ENCODE results near the gene GPR78. TPM values are rescaled to one million over a fixed set of nuclear protein-coding genes. Genes with fewer than 3 reads are reported as not detected.

GPR78 gene
- total and polyA plus RNA-seq, 2 of the 8 experiments (the other 6 are each of a cell fraction or from before 2014, with no cell fraction given), result 1.0 to 3.0 TPM

DNA sequence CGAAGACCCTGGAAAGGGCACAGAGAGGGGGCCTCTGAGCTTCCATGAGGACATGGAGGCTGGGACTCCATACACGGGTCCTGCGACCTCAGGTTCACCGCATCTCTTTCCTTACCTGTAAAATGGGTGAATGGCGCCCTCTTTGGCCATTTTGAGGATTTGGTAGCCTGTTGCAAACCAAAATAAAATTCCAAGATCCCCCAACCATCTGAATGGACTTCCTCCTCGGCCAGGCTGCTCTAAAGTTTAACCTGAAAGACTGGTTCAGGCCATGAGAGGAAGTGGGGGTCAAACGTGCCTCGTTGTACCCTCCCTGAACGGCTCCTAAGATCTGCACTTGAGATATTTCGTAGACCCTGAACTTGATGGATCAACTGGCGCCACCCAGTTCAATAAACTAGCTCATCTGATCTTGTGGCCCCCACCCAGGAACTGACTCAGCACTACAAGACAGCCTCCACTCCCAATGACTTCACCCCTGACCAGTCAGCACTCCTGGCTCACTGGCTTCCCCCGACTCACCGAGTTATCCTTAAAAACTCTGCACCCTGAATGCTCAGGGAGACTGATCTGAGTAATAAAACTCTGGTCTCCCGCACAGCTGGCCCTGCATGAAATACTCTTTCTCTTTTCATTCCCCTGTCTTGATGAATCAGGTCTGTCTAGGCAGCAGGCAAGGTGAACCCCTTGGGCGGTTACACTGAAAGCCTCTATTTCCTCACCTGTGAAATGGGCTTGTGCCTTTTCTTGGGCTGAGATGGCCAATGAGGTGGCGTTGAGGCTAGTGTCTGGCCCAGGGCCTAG lies 32.9 kb upstream of the GPR78 start (continued):
- TF ChIP-seq JUN (IDR thresholded peaks at IDR 0.05; ENCODE audit: low read depth, low read length) (no peak), SUZ12 (IDR thresholded peaks at IDR 0.05; ENCODE audit: low read length) (no peak), CEBPB (IDR thresholded peaks at IDR 0.05; ENCODE audit: low read depth, low read length) (no peak), RBBP5 (IDR thresholded peaks at IDR 0.05; ENCODE audit: borderline replicate concordance, low read depth, low read length) (no peak), BACH1 (IDR thresholded peaks at IDR 0.05; ENCODE audit: low read length) (peak; percentile 27; the same call in 1 of the 2 replicates), SRF (IDR thresholded peaks at IDR 0.05; ENCODE audit: low read depth, low read length) (no peak), RNF2 (IDR thresholded peaks at IDR 0.05; ENCODE audit: borderline replicate concordance, low read depth, low read length, missing control alignments, poor library complexity, severe bottlenecking) (no peak), CBX5 (IDR thresholded peaks at IDR 0.05; ENCODE audit: low read depth, low read length) (no peak), KDM4A (IDR thresholded peaks at IDR 0.05; ENCODE audit: low read depth, low read length, severe bottlenecking) (no peak), TAF1 (IDR thresholded peaks at IDR 0.05; ENCODE audit: low read depth, low read length) (no peak), TAF7 (optimal IDR thresholded peaks at IDR 0.05; ENCODE audit: borderline replicate concordance, low read depth, low read length) (no peak), POU5F1 (IDR thresholded peaks at IDR 0.05; ENCODE audit: low read depth, low read length) (no peak), SP2 (IDR thresholded peaks at IDR 0.05; ENCODE audit: low read length) (no peak), MAFK (IDR thresholded peaks at IDR 0.05; ENCODE audit: low read depth, low read length) (no peak; the same call in 1 of the 2 replicates), YY1 (IDR thresholded peaks at IDR 0.05; ENCODE audit: low read depth, low read length) (peak; percentile 64; the same call in 1 of the 2 replicates), SIN3A (conservative IDR thresholded peaks at IDR 0.05 in 1 of 2, IDR thresholded peaks at IDR 0.05 in 1 of 2; ENCODE audit: low read depth in 1 of 2, low read length in 2 of 2) (no peak), FOSL1 (IDR thresholded peaks at IDR 0.05; ENCODE audit: insufficient read depth, low read depth, low read length) (no peak), EGR1 (IDR thresholded peaks at IDR 0.05; ENCODE audit: borderline replicate concordance, low read depth, low read length) (no peak), RAD21 (IDR thresholded peaks at IDR 0.05 in 1 of 2, conservative IDR thresholded peaks at IDR 0.05 in 1 of 2; ENCODE audit: low read depth in 2 of 2, low read length in 2 of 2) (peak; percentile 91 to 95)
- TF ChIP-seq, protein P1, sequence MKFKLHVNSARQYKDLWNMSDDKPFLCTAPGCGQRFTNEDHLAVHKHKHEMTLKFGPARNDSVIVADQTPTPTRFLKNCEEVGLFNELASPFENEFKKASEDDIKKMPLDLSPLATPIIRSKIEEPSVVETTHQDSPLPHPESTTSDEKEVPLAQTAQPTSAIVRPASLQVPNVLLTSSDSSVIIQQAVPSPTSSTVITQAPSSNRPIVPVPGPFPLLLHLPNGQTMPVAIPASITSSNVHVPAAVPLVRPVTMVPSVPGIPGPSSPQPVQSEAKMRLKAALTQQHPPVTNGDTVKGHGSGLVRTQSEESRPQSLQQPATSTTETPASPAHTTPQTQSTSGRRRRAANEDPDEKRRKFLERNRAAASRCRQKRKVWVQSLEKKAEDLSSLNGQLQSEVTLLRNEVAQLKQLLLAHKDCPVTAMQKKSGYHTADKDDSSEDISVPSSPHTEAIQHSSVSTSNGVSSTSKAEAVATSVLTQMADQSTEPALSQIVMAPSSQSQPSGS (IDR thresholded peaks at IDR 0.05; ENCODE audit: low read length), result no peak
- TF ChIP-seq, protein P2, sequence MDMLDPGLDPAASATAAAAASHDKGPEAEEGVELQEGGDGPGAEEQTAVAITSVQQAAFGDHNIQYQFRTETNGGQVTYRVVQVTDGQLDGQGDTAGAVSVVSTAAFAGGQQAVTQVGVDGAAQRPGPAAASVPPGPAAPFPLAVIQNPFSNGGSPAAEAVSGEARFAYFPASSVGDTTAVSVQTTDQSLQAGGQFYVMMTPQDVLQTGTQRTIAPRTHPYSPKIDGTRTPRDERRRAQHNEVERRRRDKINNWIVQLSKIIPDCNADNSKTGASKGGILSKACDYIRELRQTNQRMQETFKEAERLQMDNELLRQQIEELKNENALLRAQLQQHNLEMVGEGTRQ (IDR thresholded peaks at IDR 0.05; ENCODE audit: low read length), result no peak

All from H1 (cell line).